ENCODE results near the gene SAT1. TPM values are rescaled to one million over a fixed set of nuclear protein-coding genes. Genes with fewer than 3 reads are reported as not detected.

Gene SAT1
- 385 and 749 TPM in 2 replicates for total RNA-seq

DNA sequence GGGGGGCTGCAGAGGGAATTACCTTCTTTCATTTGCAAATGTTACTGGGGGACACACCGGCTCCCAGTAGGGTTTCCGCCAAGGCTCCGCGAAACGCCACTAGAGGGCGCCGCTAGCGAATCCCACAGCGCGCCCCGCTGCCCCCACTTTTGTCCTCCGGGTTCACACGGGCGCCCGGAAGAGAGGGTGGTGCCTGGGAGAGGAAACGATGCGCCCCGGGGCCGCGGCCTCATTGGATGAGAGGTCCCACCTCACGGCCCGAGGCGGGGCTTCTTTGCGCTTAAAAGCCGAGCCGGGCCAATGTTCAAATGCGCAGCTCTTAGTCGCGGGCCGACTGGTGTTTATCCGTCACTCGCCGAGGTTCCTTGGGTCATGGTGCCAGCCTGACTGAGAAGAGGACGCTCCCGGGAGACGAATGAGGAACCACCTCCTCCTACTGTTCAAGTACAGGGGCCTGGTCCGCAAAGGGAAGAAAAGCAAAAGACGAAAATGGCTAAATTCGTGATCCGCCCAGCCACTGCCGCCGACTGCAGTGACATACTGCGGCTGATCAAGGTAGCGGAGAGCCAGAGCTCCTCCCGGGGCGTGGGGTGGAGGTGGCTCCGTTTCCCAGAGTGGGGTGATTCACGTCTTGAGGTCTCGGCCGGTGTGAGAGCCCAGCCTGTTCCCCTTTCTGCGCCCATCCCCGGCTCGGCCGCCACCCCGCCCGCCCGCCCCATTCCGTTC lies at the start of gene SAT1:
Gene SAT1 (plus strand): TSS at position 311 of the 726 bp plus-strand sequence. CDS start 179 bp downstream, at position 490.

DNA sequence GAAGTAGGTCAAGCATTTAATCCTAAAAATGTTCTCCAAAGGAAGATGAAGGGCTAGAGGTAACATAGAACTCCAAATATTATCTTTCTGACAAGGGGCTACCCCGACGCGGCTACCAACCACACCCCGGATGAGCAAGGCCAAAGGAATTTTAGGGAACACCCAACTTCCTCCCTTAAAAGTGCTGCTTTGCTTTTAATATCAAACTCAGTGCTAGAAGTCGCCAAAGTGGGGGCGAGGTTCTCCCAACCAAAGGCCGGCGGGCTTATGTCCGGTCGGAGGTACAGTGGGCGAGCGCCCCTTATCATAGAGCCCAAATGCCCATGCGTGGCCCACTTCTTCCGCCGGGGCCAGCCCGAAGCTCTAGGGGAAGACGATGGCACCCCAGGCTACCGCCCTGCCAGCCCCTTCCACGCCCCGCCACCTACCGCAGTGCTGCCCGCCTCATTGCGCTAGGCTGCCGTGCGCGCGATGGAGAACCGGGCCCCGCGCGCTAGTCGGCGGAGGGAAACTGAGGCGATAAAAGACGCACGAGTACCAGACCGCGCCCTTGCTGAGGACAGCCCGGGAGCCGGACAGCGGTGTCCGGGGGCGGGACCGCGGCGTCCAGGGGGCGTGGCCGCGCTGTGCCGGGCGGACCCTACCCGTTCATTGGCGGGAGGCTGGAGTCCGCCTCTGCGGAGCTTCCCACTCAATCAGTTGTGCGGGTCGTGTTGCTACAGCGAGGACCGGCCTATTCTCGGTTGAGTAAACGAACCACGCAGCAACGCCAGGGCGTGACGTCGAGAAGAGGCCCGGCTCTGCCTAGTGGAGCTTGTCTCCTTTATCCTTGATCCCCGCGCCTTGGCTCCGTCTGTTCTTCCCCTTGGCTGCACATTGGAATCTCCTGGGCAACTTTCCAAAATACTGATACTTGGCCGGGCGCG lies 40.0 kb upstream of the SAT1 start, which contains the start of gene ACOT9:
Gene ACOT9 (minus strand): TSS at position 580 of the 926 bp plus-strand sequence. CDS start 132 bp downstream, at position 448.

Other genes with a start within 250 kb of the SAT1 start
- 398 and 442 TPM in 2 replicates for gene PRDX4, start 115.7 kb upstream of the SAT1 start, total RNA-seq
- 42.4 and 52.3 TPM in 2 replicates for gene ACOT9, start 39.9 kb upstream of the SAT1 start, total RNA-seq
- 8.1 and 38.5 TPM in 2 replicates for gene APOO, start 124.8 kb downstream of the SAT1 start, total RNA-seq
- not detected in 2 replicates for gene CXorf58, start 124.8 kb downstream of the SAT1 start, total RNA-seq
- 6.7 and 10.0 TPM in 2 replicates for gene KLHL15, start 244.0 kb downstream of the SAT1 start, total RNA-seq

All from cardiac atrium fibroblast (primary cell).